ENCODE measurements around the gene ESYT1.

ESYT1 gene

DNA sequence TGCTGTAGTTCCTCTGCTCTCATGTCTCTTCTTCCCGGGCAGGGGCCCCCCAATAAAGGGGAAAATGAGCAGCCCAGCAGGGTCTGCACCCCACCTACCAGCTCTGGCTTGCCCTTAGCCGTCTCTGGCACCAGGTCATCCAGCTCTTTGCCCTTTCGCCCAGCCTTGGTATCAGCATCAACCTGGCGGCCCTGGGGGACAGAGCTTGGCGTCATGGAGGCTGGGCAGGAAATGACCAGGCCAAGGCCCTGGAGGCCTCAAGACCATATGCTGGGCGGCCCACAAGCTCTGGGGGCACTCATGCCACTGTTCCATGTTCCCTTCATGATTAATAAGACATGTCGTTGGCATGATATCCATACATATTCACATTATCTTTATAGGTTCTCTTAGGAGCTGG is 44.8 kb downstream of the ESYT1 start:
- DNase-seq (ENCODE audit: low read depth in 2 of 3, low spot score in 2 of 3) = no peak

- DNase-seq (ENCODE audit: low read depth in 2 of 3, low spot score in 2 of 3) = no peak
These were observed 50.3 kb downstream of the ESYT1 start for GRCh38 chr12:56178347-56178746.

DNA sequence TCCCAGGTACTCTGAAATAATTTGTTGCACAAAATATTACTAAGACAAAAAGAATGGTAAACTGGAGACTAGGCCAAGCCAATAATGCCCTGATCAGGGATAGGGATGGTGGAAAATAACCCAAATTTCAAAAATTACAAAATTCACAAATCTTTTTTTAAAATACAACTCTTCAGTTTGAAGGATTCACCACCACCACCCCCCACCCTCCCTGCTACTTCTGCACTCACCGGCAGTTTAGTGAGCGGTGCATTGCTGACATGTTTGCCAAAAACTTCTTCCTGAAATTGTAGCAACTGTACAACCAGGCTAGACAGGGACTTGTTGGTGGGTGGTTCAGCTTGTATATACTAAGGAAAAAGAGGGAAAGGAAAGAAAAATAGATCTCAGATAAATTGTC is 58.9 kb downstream of the ESYT1 start:
- no peak for DNase-seq (ENCODE audit: low read depth in 2 of 3, low spot score in 2 of 3)

DNA sequence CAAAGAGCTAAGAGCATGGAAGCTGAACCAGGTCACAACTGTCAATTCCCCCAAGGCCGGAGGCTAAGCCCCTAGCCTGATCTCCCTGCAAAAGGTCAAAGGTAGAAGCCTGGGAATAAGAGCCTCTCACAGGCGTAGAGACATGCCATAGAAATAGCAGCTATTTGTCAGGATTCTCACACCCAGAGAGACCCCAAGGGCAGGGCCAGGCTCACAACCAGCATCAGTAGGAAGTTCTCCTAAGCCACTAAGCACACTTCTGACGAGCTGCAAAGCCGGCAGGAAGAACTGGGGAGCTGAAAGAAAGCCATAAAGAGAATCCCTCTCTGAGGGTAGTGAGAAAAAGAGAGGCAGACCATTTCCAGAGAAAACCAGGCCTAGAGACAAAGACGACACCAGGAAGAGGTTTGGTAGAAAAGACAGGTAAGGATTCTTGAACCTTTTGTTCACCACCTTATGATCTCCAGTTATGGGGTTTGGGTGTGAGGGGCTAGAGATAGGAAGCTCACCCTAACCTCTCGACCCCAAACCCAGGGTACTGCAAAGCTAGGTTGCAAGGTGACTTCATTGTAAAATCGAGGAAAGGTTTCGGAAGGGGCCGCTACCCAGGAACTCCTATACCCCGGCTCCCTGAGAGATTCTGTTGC is 60.2 kb downstream of the ESYT1 start:
- no peak for DNase-seq (ENCODE audit: low read depth in 2 of 3, low spot score in 2 of 3)

DNA sequence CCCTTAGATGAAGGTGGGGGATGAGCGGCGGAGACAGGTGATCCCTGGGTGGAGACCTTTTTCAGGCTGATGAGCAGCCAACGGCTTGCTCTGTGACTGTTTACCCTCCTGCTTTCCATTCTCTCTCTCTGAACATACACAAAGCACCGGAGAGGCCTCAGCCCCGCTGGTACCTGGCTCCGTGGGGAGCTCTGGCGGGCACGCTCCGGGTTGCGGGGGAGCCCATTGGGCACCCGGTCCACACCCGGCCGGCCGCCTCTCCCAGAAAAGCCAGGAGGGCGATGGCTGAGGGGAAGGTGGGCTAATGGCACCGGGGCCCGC is 60.7 kb downstream of the ESYT1 start:
- peak in 1 of 3 experiments; percentile 10 for DNase-seq (ENCODE audit: low read depth in 2 of 3, low spot score in 2 of 3)

- peak; percentile 66 to 74 (median 73) for DNase-seq (ENCODE audit: low read depth in 2 of 3, low spot score in 2 of 3)
These were observed 61.2 kb downstream of the ESYT1 start, which contains the start of gene SMARCC2 for GRCh38 chr12:56189099-56189917. Gene SMARCC2, minus strand, starts transcription at chr12:56189483. Its CDS starts 22 bp downstream, at chr12:56189461.

DNA sequence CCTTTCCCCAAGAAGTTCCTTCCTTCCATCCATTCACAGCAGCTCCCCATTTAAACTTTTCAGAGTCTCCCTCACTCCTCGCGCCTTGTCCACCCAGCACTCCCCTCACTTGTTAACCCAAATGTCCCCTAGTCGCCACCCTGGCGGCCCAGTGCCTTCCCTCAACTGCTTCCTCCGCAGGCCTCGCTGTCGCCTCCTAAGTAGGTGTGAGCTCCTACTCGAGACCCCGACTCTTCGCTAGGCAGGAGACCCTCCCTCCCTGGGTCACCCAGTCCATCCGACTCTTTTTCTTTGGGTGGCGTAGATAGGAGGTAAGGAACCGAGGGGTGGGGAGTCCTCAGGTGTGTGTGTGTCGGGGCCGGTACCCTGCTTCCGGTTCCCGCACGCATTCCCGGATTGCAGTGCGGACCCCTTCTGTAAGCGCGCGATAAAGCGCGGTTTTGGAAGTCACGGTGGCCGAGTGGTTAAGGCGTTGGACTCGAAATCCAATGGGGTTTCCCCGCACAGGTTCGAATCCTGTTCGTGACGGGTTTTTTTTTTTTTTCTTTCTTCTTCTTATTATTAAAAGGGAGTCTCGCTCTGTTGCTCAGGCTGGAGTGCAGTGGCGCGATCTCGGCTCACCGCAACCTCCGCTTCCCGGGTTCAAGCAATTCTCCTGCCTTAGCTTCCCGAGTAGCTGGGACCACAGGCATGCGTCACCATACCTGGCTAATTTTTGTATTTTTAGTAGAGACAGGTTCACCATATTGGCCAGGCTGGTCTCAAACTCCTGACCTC is 62.0 kb downstream of the ESYT1 start:
- peak; percentile 81 to 99 (median 98) for DNase-seq (ENCODE audit: low read depth in 2 of 3, low spot score in 2 of 3)

DNA sequence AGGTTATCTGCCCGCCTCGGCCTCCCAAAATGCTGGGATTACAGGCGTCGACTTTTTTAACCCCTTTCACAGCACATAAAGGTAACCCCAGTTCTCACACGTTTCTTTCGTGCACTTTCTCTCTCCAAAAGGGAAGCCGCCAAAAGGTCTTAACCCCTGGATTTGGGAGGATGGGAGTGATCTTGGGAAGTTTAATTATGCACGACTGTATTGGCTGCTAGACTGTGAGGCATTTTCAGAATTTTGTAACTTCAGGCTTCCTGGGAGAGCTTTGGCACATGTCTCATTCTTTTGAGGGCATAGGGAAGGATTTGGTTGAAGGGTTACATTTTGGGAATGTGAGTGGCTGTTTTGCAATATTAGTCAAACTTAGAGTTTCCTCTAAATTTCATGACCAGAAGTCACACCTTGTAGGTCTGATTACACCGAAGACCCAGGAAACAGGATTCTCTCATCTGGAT is 62.7 kb downstream of the ESYT1 start:
- no peak for DNase-seq (ENCODE audit: low read depth in 2 of 3, low spot score in 2 of 3)

DNA sequence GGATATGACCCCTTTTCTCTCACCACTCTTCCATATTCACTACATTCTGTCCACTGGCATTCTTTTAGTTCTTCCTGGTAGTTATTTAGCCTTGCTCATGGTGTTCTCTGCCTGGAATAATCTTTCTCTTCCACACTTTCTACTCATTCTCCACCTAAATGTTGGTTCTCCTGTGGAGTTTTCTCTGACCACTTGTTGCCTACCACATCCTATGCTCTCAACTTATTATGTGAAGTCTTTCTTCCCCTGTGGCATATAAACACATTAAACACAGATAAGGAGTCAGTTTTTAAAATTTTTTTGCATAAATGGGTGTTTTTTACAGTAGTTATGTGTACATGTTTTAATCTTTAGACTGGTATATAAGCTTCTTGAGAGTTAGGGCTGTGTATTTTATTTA is 64.5 kb downstream of the ESYT1 start:
- no peak for DNase-seq (ENCODE audit: low read depth in 2 of 3, low spot score in 2 of 3)

GRCh38 chr12:56193025-56193578 is 65.0 kb downstream of the ESYT1 start:
- DNase-seq (ENCODE audit: low read depth in 2 of 3, low spot score in 2 of 3) = peak in 1 of 3 experiments; percentile 33

All from activated CD8-positive, alpha-beta memory T cell treated with anti-CD3 and anti-CD28 coated beads for 48 hours (primary cell).